Measurements from ENCODE around the gene PROSER3. TPM values are rescaled to one million over a fixed set of nuclear protein-coding genes. Genes with fewer than 3 reads are reported as not detected.

The PROSER3 gene
- total and polyA plus RNA-seq, 2 of the 13 experiments (the other 11 are each of a cell fraction or from before 2014, with no cell fraction given), result 5.1 to 5.7 TPM

DNA sequence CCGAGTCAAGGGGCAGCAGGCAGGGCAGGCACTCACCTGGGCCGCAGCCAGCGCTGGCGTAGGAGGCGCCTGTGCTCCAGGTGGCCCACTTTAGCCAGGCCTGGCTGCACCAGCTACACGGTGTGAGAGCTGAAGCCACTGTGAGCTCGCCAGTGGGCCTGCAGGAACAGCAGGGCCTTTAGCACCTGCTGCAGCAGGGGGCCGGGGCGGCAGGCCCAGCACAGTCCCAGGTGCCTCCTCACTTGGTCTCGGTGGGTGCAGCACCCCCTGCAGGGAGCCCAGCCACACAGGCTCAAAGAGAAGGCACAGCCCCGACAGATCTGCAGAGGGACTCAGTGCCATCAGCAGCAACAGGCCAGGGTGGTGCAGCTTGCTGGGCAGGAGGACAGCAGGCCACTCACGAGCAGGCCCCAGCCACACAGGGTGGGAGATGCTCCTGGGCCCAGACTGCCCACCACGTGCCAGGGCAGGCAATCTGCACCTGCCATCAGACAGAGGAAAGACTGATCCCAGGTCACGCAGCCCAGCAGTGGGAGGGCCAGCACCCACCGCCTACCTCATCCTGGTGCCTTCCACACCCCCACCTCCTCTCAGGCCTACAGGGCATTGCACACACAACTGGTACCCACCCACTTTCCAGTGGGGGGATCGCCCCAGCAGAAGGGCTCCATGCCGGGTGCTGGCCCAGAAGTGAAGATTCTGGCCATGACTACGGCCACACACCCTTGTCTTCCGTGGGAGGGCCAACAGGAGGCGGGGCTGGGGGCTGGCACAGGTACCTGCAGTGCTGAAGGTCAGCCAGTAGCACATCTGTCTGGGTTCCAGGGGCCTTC is 33.2 kb downstream of the PROSER3 start:
- ChIA-PET CTCF (ENCODE audit: low intra/inter-chr PET ratio, low total read pairs) (no interaction called here), POLR2A (interaction anchor here (1.2 to 1.6 kb wide), 4 partner anchors 43 to 57 kb away, joined by 3 read pairs; partner anchors contain the start of genes LIN37 and PSENEN)
- H3K27ac ChIP-seq (ENCODE audit: extremely low read length, insufficient read depth, low read length), result no peak overlapping the region
- 43% methylated on average over 8 of the region's 20 CpGs for WGBS (ENCODE audit: low lambda C conversion rate)
- intact Hi-C loops (cut with micrococcal nuclease; ENCODE audit: unreplicated experiment), result loop anchor here (1.0 kb wide), 1 partner anchor 50 kb away; no protein-coding TSS in a partner anchor
- H3K9ac ChIP-seq (ENCODE audit: insufficient read depth, low read depth, low read length), result peak overlapping the region; percentile 11; the same call in 1 of the 2 replicates
- peak; percentile 84 for ATAC-seq
- BruUV-seq (replicated peaks), result no TSS peak
- peaks cover 0 to 4% of the 10 kb centered on the region in 2 experiments; a peak in 3 of 5 replicates for H3K27me3 ChIP-seq (ENCODE audit: control insufficient read depth in 1 of 2, insufficient read depth in 2 of 2, low read length in 2 of 2)
- peak; percentile 40 for DNase-seq (ENCODE audit: low spot score)
- no peaks in the 10 kb centered on the region for H4K20me1 ChIP-seq (ENCODE audit: insufficient read depth, low read length)
- peak overlapping the region; percentile 61 for H3K4me2 ChIP-seq (ENCODE audit: low read depth, low read length)
- no peak for FAIRE-seq
- H3K4me1 ChIP-seq (ENCODE audit: insufficient read depth, low read length), result peaks cover 36% of the 10 kb centered on the region
- no peak overlapping the region for H2AFZ ChIP-seq (ENCODE audit: low read length)
- H3K4me3 ChIP-seq (replicated peaks in 1 of 3; ENCODE audit: insufficient read depth in 1 of 3, low read depth in 2 of 3, low read length in 3 of 3), result peak overlapping the region in 2 of 3 experiments; percentile 13 to 34; a peak in 1 of 6 replicates
- H3K36me3 ChIP-seq (replicated peaks in 1 of 2; ENCODE audit: control insufficient read depth in 1 of 2, insufficient read depth in 2 of 2, low read length in 2 of 2), result no peaks in the 10 kb centered on the region
- H3K79me2 ChIP-seq (ENCODE audit: insufficient read depth, low read length), result no peaks in the 10 kb centered on the region
- H3K9me3 ChIP-seq (ENCODE audit: low read length), result no peaks in the 10 kb centered on the region
- in situ Hi-C loops (cut with HindIII; ENCODE audit: extremely low pct_ligation_motif_present, low pct_unique_long_range_greater_than_20kb), result no loop called here
- peak; percentile 71 for TF ChIP-seq RAD21 (CRISPR knock-in tag; IDR thresholded peaks at IDR 0.05)
- TF ChIP-seq ZFP91 (CRISPR knock-in tag; IDR thresholded peaks at IDR 0.05; ENCODE audit: borderline replicate concordance), result peak; percentile 79; the same call in 1 of the 2 replicates
- TF ChIP-seq ZNF263 (CRISPR knock-in tag; IDR thresholded peaks at IDR 0.05), result peak; percentile 61; the same call in 1 of the 2 replicates
- no peak for TF ChIP-seq XBP1 (CRISPR knock-in tag; IDR thresholded peaks at IDR 0.05)
- TF ChIP-seq ZNF687 (CRISPR knock-in tag; IDR thresholded peaks at IDR 0.05), result peak; percentile 66
- peak; percentile 75; the same call in 1 of the 2 replicates for TF ChIP-seq ZNF788 (CRISPR knock-in tag; IDR thresholded peaks at IDR 0.05; ENCODE audit: borderline replicate concordance)
- TF ChIP-seq, protein P1, sequence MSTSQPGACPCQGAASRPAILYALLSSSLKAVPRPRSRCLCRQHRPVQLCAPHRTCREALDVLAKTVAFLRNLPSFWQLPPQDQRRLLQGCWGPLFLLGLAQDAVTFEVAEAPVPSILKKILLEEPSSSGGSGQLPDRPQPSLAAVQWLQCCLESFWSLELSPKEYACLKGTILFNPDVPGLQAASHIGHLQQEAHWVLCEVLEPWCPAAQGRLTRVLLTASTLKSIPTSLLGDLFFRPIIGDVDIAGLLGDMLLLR (CRISPR knock-in tag; IDR thresholded peaks at IDR 0.05), result no peak
- TF ChIP-seq HCFC1 (IDR thresholded peaks at IDR 0.05; ENCODE audit: low read depth, low read length), result no peak
- TF ChIP-seq NRL (CRISPR knock-in tag; IDR thresholded peaks at IDR 0.05; ENCODE audit: borderline replicate concordance), result 0 out of 2 replicates have a peak, but pooled peaks have one; percentile 10
- peak; percentile 72; the same call in 1 of the 2 replicates for TF ChIP-seq ZSCAN31 (CRISPR knock-in tag; IDR thresholded peaks at IDR 0.05; ENCODE audit: low read depth)
- 0 out of 2 replicates have a peak, but pooled peaks have one; percentile 10 for TF ChIP-seq ERF (CRISPR knock-in tag; IDR thresholded peaks at IDR 0.05)
- 0 out of 2 replicates have a peak, but pooled peaks have one; percentile 41 for TF ChIP-seq BCL3 (CRISPR knock-in tag; IDR thresholded peaks at IDR 0.05)
- peak; percentile 56; the same call in 1 of the 2 replicates for TF ChIP-seq ZNF350 (CRISPR knock-in tag; IDR thresholded peaks at IDR 0.05; ENCODE audit: borderline replicate concordance, low read depth)
- TF ChIP-seq ZNF768 (CRISPR knock-in tag; IDR thresholded peaks at IDR 0.05), result peak; percentile 35; the same call in 1 of the 2 replicates
- TF ChIP-seq ZNF33B (CRISPR knock-in tag; IDR thresholded peaks at IDR 0.05), result 0 out of 2 replicates have a peak, but pooled peaks have one; percentile 23

Data from HepG2 (cell line).